WI38 (cell line): ENCODE measurements around the gene HSPA14.

Experiments used
- H3K4me3 ChIP-seq: 2 replicates; pipeline ENCODE4 v1.5.1; 2011; ENCODE audit warnings: low read depth, mild to moderate bottlenecking, control low read depth, low read length
- TF ChIP-seq, protein P1 (sequence below): IDR thresholded peaks from 2 replicates; pipeline ENCODE4 v1.5.1; 2012; ENCODE audit warnings: low read depth, mild to moderate bottlenecking, control low read depth, low read length

Gene HSPA14

DNA sequence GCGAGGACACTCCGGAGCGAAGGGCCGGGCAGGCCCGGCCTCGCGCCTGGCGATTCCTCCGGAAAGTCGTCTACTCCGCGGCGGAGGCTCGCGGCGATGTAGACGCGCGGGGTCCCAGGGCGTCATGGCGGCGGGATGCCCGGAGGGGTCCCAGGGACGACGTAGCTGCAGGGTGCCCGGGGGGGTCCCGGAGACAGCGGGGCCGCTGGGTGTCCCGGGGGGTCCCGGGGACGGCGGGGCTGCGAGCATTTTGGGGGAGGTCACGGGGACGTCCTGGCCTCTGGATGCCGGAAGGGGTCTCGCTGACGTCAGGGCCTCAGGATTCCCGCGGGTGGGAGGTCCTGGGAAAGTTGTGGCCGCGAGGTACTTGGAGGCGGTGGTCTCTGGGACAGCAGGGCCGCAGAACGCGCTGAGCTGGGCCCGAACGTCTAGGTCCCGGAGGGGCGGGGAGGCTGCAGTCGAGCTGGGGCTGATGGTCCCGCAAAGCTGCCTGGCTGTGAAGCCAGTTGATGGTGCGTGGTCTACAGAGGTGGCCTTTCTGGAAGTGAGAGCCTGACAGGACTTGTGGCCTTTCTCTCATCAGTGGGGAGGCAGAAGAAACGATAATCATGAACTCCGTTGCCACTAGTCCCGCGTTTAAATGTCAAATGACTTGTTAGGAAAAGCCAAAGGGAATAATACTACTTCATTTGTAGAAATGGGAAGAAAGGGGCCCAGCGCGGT, 637 bp downstream of the HSPA14 start:
- TF ChIP-seq, protein P1, sequence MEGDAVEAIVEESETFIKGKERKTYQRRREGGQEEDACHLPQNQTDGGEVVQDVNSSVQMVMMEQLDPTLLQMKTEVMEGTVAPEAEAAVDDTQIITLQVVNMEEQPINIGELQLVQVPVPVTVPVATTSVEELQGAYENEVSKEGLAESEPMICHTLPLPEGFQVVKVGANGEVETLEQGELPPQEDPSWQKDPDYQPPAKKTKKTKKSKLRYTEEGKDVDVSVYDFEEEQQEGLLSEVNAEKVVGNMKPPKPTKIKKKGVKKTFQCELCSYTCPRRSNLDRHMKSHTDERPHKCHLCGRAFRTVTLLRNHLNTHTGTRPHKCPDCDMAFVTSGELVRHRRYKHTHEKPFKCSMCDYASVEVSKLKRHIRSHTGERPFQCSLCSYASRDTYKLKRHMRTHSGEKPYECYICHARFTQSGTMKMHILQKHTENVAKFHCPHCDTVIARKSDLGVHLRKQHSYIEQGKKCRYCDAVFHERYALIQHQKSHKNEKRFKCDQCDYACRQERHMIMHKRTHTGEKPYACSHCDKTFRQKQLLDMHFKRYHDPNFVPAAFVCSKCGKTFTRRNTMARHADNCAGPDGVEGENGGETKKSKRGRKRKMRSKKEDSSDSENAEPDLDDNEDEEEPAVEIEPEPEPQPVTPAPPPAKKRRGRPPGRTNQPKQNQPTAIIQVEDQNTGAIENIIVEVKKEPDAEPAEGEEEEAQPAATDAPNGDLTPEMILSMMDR: no peak
- peak overlapping the region; percentile 97 for H3K4me3 ChIP-seq

DNA sequence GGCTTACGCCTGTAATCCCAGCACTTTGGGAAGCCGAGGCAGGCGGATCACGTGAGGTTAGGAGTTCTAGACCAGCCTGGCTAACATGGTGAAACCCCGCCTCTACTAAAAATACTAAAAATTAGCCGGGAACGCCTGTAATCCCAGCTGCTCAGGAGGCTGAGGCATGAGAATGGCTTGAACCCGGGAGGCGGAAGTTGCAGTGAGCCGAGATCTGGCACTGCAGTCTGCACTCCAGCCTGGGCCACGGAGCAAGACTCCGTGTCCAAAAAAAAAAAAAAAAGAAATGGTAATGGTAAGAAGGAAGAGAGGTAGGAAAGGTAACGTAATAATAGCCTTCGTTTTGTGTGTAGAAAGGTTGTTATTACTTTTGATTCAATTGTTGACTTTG, 1.2 kb downstream of the HSPA14 start:
- TF ChIP-seq, protein P1: no peak
- H3K4me3 ChIP-seq: peak overlapping the region; percentile 97

DNA sequence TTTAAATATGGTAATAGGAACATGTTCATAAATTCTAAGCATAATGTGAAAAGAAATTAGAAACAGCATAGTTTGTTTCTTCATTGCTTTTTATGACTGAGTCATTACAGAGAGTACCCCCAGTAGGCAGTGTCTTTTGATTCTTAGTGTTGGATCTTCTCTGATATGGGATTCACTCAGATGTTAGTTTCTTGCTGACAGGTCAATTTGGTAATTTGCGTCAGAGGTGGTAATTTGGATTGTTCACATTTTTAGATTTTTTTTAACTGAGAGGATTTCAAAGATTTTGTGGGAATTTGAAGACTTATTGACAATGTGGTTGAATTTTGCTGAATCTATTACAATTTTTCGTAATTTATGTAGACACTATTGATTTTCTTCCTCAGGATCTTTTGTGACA, 2.1 kb downstream of the HSPA14 start:
- no peak overlapping the region for H3K4me3 ChIP-seq
- TF ChIP-seq, protein P1: no peak

DNA sequence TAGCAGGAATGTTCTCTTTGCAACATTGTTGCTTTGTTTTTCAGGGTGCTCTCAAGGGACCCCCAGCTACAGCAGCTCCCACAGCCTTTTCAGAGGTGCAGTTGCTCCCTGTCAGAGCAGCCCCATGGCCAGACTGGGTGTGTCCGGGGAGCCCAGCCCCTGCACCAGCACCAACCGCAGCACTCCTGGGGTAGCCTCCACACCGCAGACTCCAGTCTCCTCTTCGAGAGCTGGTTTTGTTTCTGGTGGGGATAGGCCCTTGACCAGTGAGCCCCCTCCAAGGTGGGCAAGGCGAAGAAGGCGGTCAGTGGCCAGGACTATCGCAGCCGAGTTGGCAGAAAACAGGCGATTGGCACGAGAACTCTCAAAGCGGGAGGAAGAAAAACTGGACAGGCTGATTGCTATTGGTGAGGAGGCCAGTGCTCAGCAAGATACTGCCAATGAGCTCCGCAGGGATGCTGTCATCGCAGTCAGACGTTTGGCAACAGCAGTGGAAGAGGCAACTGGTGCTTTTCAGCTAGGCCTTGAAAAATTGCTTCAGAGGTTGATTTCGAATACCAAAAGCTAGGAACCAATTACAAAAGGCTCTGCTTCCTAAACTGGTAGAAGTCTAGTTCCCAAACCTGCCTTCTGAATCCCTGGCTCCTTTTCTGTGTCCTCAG, 5.4 kb downstream of the HSPA14 start:
- TF ChIP-seq, protein P1: no peak
- H3K4me3 ChIP-seq: no peak overlapping the region

DNA sequence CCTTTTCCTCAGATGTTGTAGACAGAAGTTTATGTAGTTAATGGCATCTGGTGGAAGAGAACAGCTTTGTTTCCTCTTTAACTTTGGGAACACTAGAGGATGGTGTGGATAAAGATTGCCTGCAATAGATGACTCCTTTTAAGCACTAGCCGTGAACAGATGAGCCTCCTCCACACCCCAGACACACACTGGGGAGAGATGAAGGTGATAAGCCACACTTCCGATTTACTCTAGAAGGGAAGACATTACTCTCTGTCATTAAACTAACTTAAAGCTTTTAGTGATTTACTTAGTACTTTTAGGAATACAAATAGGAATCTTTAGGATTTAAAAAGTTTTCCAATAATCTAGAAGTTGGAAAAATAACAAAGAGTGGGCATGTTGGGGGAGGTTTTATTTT, 6.8 kb downstream of the HSPA14 start:
- TF ChIP-seq, protein P1: no peak
- no peak overlapping the region for H3K4me3 ChIP-seq

DNA sequence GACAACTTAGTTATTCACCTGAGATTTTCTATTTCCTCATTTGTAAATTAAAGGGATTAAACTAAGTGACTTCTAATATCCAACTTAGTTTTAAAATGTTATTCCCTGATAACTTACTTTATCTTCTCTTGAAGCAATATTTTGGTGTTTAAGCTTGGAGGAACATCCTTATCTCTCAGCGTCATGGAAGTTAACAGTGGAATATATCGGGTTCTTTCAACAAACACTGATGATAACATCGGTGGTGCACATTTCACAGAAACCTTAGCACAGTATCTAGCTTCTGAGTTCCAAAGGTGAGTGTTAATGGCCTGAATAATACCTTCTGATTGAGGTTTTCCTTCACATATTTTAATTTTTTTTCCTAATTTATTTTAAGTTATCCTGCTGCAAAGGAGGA, 14.1 kb downstream of the HSPA14 start:
- TF ChIP-seq, protein P1: no peak
- no peak overlapping the region for H3K4me3 ChIP-seq

DNA sequence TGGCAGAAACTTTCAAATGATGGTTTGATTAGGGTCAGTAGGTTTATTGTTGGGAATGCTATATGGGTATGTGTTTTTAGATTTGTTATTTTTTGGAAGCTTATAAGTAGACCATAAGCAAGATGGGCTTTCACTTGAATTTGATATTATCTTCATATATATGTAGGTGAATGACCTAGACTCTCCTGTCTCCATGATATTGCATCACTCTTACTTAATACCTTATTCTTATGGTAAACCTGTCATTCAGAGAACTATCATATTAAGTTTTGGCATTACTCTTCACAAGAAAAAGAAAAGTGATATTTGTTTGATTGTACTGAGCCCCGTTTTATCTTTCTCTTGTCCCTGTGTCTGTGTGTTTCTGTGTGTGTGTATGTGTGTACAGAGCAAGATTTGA, 17.3 kb downstream of the HSPA14 start:
- TF ChIP-seq, protein P1: no peak
- no peak overlapping the region for H3K4me3 ChIP-seq
